Neuronal stem cell (in vitro differentiated cells): ENCODE results near the gene RAPGEF5. TPM values are rescaled to one million over a fixed set of nuclear protein-coding genes. Genes with fewer than 3 reads are reported as not detected.

Source experiments
- small RNA-seq: library from polyadenylated mRNA; stranded (forward); fragments of <200 nt; extraction: miRNeasy Mini kit (QIAGEN cat#:217004); gene quantifications from one replicate; pipeline ENCODE3, GENCODE V24; 2013; ENCODE audit not compliant: insufficient read depth

The RAPGEF5 gene

Small RNAs within 50 kb of the gene (small RNA-seq; reads per million reads assigned to genes)
- gene RNA5SP227, result not detected
